Liver (tissue), 9 donors: Measurements from ENCODE around the gene COL23A1. TPM values are rescaled to one million over a fixed set of nuclear protein-coding genes. Genes with fewer than 3 reads are reported as not detected.

Source experiments
- DNase-seq: peaks from one replicate; pipeline ENCODE4 v3.0.0-alpha.2; 2017; ENCODE audit warnings: low spot score
- H3K27ac ChIP-seq, 2 donors: one replicate each; pipeline ENCODE4 v1.7.0; 2013; ENCODE audit warnings: inconsistent platforms in 2 of 2, low read length in 2 of 2, control low read depth in 1 of 2, low read depth in 1 of 2, mild to moderate bottlenecking in 1 of 2
- H3K27me3 ChIP-seq, 4 donors: one replicate each; pipeline versions ENCODE4 v1.6.1 to v1.7.0; 2013; ENCODE audit warnings: low read length in 3 of 4, inconsistent platforms in 1 of 4, mild to moderate bottlenecking in 1 of 4, moderate library complexity in 1 of 4; ENCODE audit not compliant: control insufficient read depth in 4 of 4, insufficient read depth in 4 of 4
- H3K36me3 ChIP-seq, 4 donors: one replicate each; pipeline versions ENCODE4 v1.6.1 to v1.7.0; 2013; ENCODE audit warnings: low read length in 3 of 4, mild to moderate bottlenecking in 3 of 4, low read depth in 1 of 4, moderate library complexity in 1 of 4; ENCODE audit not compliant: control insufficient read depth in 4 of 4, insufficient read depth in 3 of 4
- H3K4me1 ChIP-seq, 4 donors: one replicate each; pipeline versions ENCODE4 v1.6.1 to v1.7.0; 2013; ENCODE audit warnings: low read length in 3 of 4, mild to moderate bottlenecking in 3 of 4, moderate library complexity in 1 of 4; ENCODE audit not compliant: control insufficient read depth in 4 of 4, insufficient read depth in 4 of 4
- H3K4me3 ChIP-seq, 3 donors: one replicate each; pipeline versions ENCODE4 v1.6.1 to v1.7.0; 2013; ENCODE audit warnings: low read length in 3 of 3, control low read depth in 1 of 3, low read depth in 1 of 3, mild to moderate bottlenecking in 1 of 3
- H3K9ac ChIP-seq, 2 donors: one replicate each; pipeline ENCODE4 v1.7.0; 2013; ENCODE audit warnings: low read length in 2 of 2, mild to moderate bottlenecking in 2 of 2, moderate library complexity in 2 of 2, control low read depth in 1 of 2, low read depth in 1 of 2
- H3K9me3 ChIP-seq, 4 donors: one replicate each; pipeline versions ENCODE4 v1.6.1 to v1.7.0; 2013; ENCODE audit warnings: low read length in 3 of 4; ENCODE audit not compliant: control insufficient read depth in 4 of 4
- EGR1 ChIP-seq, 2 donors: IDR thresholded peaks; 2 replicates each; pipeline ENCODE4 v1.6.1; 2016 to 2018; ENCODE audit warnings: antibody characterized with exemption in 2 of 2, low read depth in 2 of 2
- FOXA1 ChIP-seq: IDR thresholded peaks from 2 replicates; pipeline ENCODE4 v1.6.1; 2016; ENCODE audit warnings: antibody characterized with exemption
- FOXA2 ChIP-seq: IDR thresholded peaks from 2 replicates; pipeline ENCODE4 v1.6.1; 2016; ENCODE audit warnings: antibody characterized with exemption
- GABPA ChIP-seq, 2 donors: IDR thresholded peaks in 1 of 2; conservative IDR thresholded peaks in 1 of 2; 2 replicates each; pipeline ENCODE4 v1.6.1; 2016; ENCODE audit warnings: antibody characterized with exemption in 2 of 2, mild to moderate bottlenecking in 1 of 2, moderate library complexity in 1 of 2
- HNF4A ChIP-seq, 2 donors: conservative IDR thresholded peaks; 2 replicates each; pipeline ENCODE4 v1.6.1; 2016; ENCODE audit warnings: antibody characterized with exemption in 2 of 2, mild to moderate bottlenecking in 2 of 2
- HNF4G ChIP-seq: IDR thresholded peaks from 2 replicates; pipeline ENCODE4 v1.6.1; 2016; ENCODE audit warnings: antibody characterized with exemption
- JUND ChIP-seq, 2 donors: IDR thresholded peaks; 2 replicates each; pipeline ENCODE4 v1.6.1; 2016; ENCODE audit warnings: antibody characterized with exemption in 2 of 2
- NR2F2 ChIP-seq: IDR thresholded peaks from 2 replicates; pipeline ENCODE4 v1.6.1; 2016; ENCODE audit warnings: antibody characterized with exemption
- RAD21 ChIP-seq, 2 donors: IDR thresholded peaks; 2 replicates each; pipeline ENCODE4 v1.6.1; 2016; ENCODE audit warnings: antibody characterized with exemption in 2 of 2, mild to moderate bottlenecking in 2 of 2
- RXRA ChIP-seq, 2 donors: IDR thresholded peaks; 2 replicates each; pipeline ENCODE4 v1.6.1; 2017 to 2018; ENCODE audit warnings: antibody characterized with exemption in 2 of 2, mild to moderate bottlenecking in 1 of 2
- SP1 ChIP-seq: IDR thresholded peaks from 2 replicates; pipeline ENCODE4 v1.6.1; 2018; ENCODE audit warnings: antibody characterized with exemption, mild to moderate bottlenecking
- TAF1 ChIP-seq: conservative IDR thresholded peaks from 2 replicates; pipeline ENCODE4 v1.6.1; 2016; ENCODE audit warnings: antibody characterized with exemption, mild to moderate bottlenecking
- YY1 ChIP-seq: IDR thresholded peaks from 2 replicates; pipeline ENCODE4 v1.6.1; 2016; ENCODE audit warnings: antibody characterized with exemption, mild to moderate bottlenecking
- WGBS: extraction: QIAGEN DNeasy Blood & Tissue Kit; methylation state at CpG from one replicate; pipeline ENCODE4 v1.1.7; 2013; 5-methylcytosine and 5-hydroxymethylcytosine counted together
- polyA plus RNA-seq, 2 donors: library from polyadenylated mRNA; stranded (reverse) in 1 of 2; unstranded in 1 of 2; fragments of 200-250 nt in 1 of 2; fragments of >200 nt in 1 of 2; fragmentation: Nextera tagmentation in 1 of 2; extraction: Ambion mirVana in 1 of 2; gene quantifications; one replicate each; pipeline versions ENCODE4 v1.2.1 to v1.2.3, GENCODE V29; 2013 to 2015
- total RNA-seq, 2 donors: library from RNA; depleted of rRNA; stranded (reverse); fragments of >200 nt; gene quantifications; one replicate each; pipeline ENCODE4 v1.2.3, GENCODE V29; 2014
- TF ChIP-seq, protein P1 (sequence below): fragments of 150-350 bp; IDR thresholded peaks from 2 replicates; pipeline ENCODE4 v1.5.1; 2017; ENCODE audit warnings: improper control_type of control experiment, low read depth, low read length; ENCODE audit not compliant: missing input control
- TF ChIP-seq, protein P2 (sequence below): IDR thresholded peaks from 2 replicates; pipeline ENCODE4 v1.6.1; 2016; ENCODE audit warnings: antibody characterized with exemption, mild to moderate bottlenecking
- TF ChIP-seq, protein P3 (sequence below): IDR thresholded peaks from 2 replicates; pipeline ENCODE4 v1.6.1; 2016; ENCODE audit warnings: antibody characterized with exemption
- TF ChIP-seq, protein P4 (sequence below): IDR thresholded peaks from 2 replicates; pipeline ENCODE4 v1.6.1; 2016; ENCODE audit warnings: antibody characterized with exemption
- donor health status: healthy.
- donor health status: healthy.
- donor health status: healthy.
- donor health status: healthy.
- donor health status: healthy.

The COL23A1 gene
- total and polyA plus RNA-seq, 4 donors: 0.08 to 1.4 (median 0.27) TPM

DNA sequence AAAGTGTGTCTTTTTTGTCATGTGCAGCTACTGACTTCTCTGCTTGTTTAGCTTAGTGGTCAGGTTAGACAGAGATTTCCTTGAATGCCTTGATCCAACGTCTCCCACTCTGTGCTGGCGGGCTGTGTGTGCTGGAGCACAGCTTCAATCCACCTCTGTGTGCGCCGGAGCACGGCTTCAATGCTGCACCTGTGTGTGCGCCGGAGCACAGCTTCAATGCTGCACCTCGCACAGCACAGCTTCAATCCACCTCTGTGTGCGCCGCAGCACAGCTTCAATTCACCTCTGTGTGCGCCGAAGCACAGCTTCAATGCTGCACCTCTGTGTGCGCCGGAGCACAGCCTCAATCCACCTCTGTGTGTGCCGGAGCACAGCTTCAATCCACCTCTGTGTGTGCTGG, 288.6 kb downstream of the COL23A1 start:
- H3K9me3 ChIP-seq: no peaks in the 10 kb centered on the region
- TF ChIP-seq FOXA2 (no peak), HNF4A (conservative IDR thresholded peaks at IDR 0.05) (no peak)
- TF ChIP-seq, protein P1, sequence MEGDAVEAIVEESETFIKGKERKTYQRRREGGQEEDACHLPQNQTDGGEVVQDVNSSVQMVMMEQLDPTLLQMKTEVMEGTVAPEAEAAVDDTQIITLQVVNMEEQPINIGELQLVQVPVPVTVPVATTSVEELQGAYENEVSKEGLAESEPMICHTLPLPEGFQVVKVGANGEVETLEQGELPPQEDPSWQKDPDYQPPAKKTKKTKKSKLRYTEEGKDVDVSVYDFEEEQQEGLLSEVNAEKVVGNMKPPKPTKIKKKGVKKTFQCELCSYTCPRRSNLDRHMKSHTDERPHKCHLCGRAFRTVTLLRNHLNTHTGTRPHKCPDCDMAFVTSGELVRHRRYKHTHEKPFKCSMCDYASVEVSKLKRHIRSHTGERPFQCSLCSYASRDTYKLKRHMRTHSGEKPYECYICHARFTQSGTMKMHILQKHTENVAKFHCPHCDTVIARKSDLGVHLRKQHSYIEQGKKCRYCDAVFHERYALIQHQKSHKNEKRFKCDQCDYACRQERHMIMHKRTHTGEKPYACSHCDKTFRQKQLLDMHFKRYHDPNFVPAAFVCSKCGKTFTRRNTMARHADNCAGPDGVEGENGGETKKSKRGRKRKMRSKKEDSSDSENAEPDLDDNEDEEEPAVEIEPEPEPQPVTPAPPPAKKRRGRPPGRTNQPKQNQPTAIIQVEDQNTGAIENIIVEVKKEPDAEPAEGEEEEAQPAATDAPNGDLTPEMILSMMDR: no peak
- no peak overlapping the region for H3K9ac ChIP-seq
- H3K27ac ChIP-seq: no peak overlapping the region
- no peak for DNase-seq
- H3K4me1 ChIP-seq: no peaks in the 10 kb centered on the region
- H3K4me3 ChIP-seq: no peak overlapping the region
- H3K27me3 ChIP-seq: no peaks in the 10 kb centered on the region
- no peaks in the 10 kb centered on the region for H3K36me3 ChIP-seq
- 96% methylated on average over 12 of the region's 15 CpGs for WGBS

DNA sequence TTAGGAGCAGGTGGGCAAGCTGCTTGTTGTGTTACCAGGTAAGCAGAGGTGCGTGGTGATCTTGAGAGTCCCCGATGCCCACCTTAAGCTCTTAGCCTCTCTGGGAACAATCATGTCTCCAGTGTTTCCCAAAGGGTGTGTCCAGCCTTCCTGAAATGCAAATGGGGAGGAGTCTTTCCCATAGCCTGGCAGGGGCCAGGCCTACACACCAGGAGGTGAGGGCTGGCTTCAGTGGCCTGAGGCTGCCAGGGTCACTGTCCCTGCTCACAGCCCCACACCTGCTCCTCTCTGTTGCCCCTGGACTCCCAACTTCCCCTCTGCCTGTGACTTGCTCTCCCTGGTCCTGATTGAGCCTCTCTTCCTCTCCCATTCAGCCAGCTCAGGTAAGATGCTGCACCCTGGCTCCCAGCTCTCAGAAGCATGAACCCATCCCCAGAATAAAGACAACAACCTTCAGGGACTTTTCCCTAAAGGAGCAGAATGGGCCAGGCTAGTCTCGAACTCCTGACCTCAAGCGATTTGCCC, 291.8 kb downstream of the COL23A1 start:
- TF ChIP-seq, protein P2, sequence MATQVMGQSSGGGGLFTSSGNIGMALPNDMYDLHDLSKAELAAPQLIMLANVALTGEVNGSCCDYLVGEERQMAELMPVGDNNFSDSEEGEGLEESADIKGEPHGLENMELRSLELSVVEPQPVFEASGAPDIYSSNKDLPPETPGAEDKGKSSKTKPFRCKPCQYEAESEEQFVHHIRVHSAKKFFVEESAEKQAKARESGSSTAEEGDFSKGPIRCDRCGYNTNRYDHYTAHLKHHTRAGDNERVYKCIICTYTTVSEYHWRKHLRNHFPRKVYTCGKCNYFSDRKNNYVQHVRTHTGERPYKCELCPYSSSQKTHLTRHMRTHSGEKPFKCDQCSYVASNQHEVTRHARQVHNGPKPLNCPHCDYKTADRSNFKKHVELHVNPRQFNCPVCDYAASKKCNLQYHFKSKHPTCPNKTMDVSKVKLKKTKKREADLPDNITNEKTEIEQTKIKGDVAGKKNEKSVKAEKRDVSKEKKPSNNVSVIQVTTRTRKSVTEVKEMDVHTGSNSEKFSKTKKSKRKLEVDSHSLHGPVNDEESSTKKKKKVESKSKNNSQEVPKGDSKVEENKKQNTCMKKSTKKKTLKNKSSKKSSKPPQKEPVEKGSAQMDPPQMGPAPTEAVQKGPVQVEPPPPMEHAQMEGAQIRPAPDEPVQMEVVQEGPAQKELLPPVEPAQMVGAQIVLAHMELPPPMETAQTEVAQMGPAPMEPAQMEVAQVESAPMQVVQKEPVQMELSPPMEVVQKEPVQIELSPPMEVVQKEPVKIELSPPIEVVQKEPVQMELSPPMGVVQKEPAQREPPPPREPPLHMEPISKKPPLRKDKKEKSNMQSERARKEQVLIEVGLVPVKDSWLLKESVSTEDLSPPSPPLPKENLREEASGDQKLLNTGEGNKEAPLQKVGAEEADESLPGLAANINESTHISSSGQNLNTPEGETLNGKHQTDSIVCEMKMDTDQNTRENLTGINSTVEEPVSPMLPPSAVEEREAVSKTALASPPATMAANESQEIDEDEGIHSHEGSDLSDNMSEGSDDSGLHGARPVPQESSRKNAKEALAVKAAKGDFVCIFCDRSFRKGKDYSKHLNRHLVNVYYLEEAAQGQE: no peak
- no peak for TF ChIP-seq NR2F2
- TF ChIP-seq SP1: no peak
- no peak for TF ChIP-seq HNF4G
- TF ChIP-seq RXRA (IDR thresholded peaks at IDR 0.05): no peak
- TF ChIP-seq YY1: no peak
- TF ChIP-seq, protein P3, sequence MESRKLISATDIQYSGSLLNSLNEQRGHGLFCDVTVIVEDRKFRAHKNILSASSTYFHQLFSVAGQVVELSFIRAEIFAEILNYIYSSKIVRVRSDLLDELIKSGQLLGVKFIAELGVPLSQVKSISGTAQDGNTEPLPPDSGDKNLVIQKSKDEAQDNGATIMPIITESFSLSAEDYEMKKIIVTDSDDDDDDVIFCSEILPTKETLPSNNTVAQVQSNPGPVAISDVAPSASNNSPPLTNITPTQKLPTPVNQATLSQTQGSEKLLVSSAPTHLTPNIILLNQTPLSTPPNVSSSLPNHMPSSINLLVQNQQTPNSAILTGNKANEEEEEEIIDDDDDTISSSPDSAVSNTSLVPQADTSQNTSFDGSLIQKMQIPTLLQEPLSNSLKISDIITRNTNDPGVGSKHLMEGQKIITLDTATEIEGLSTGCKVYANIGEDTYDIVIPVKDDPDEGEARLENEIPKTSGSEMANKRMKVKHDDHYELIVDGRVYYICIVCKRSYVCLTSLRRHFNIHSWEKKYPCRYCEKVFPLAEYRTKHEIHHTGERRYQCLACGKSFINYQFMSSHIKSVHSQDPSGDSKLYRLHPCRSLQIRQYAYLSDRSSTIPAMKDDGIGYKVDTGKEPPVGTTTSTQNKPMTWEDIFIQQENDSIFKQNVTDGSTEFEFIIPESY: no peak
- TF ChIP-seq, protein P4, sequence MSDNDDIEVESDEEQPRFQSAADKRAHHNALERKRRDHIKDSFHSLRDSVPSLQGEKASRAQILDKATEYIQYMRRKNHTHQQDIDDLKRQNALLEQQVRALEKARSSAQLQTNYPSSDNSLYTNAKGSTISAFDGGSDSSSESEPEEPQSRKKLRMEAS: no peak
- no peak for TF ChIP-seq TAF1
- TF ChIP-seq EGR1 (IDR thresholded peaks at IDR 0.05; ENCODE audit: low read depth in 2 of 2): no peak
- TF ChIP-seq FOXA2: no peak
- no peak for TF ChIP-seq RAD21 (IDR thresholded peaks at IDR 0.05)
- no peak for TF ChIP-seq FOXA1
- no peak for TF ChIP-seq GABPA (IDR thresholded peaks at IDR 0.05 in 1 of 2, conservative IDR thresholded peaks at IDR 0.05 in 1 of 2)
- TF ChIP-seq, protein P1: no peak
- no peak for TF ChIP-seq JUND (IDR thresholded peaks at IDR 0.05)
- Histone ChIP-seq H3K4me3 (no peak overlapping the region), H3K9me3 (no peaks in the 10 kb centered on the region), H3K36me3 (no peaks in the 10 kb centered on the region), H3K9ac (no peak overlapping the region), H3K4me1 (no peaks in the 10 kb centered on the region), H3K27ac (no peak overlapping the region), H3K27me3 (no peaks in the 10 kb centered on the region)
- WGBS: 94% methylated on average over 4 of the region's 4 CpGs
- no peak for DNase-seq
